Calu3 (cell line): Measurements from ENCODE around the gene IGIP. TPM values are rescaled to one million over a fixed set of nuclear protein-coding genes. Genes with fewer than 3 reads are reported as not detected.

Experiments
- BruUV-seq: library from RNA; stranded (reverse); fragments of 400-500 nt; replicated peaks from 2 replicates; lab custom pipeline; 2021; lab: Mats Ljungman, UMichigan
- CTCF ChIA-PET: fragments of 300-600 bp; sonication (Branson Sonifier 250); formaldehyde crosslinking; loops from one replicate; lab custom pipeline; 2022; ENCODE audit warnings: antibody characterized with exemption; lab: Charles Lee
- DNase-seq: peaks from one replicate; pipeline ENCODE4 v3.0.0; 2022
- H3K27ac Mint-ChIP-seq: one replicate; pipeline ENCODE4 v1.8.0; 2022; ENCODE audit warnings: mixed read lengths; ENCODE audit not compliant: unreplicated experiment
- H3K27me3 Mint-ChIP-seq: one replicate; pipeline ENCODE4 v1.8.0; 2022; ENCODE audit warnings: mixed read lengths; ENCODE audit not compliant: unreplicated experiment
- H3K36me3 Mint-ChIP-seq: one replicate; pipeline ENCODE4 v1.8.0; 2022; ENCODE audit warnings: mild to moderate bottlenecking, moderate library complexity, mixed read lengths; ENCODE audit not compliant: insufficient read depth, unreplicated experiment
- H3K4me1 Mint-ChIP-seq: one replicate; pipeline ENCODE4 v1.8.0; 2022; ENCODE audit warnings: mild to moderate bottlenecking, low read depth, mixed read lengths; ENCODE audit not compliant: unreplicated experiment
- H3K4me3 Mint-ChIP-seq: one replicate; pipeline ENCODE4 v1.8.0; 2022; ENCODE audit warnings: mild to moderate bottlenecking, low read depth, moderate library complexity, mixed read lengths; ENCODE audit not compliant: unreplicated experiment
- H3K9me3 Mint-ChIP-seq: one replicate; pipeline ENCODE4 v1.8.0; 2022; ENCODE audit warnings: low read depth, mixed read lengths; ENCODE audit not compliant: unreplicated experiment
- CTCF ChIP-seq: fragments of 200-600 bp; IDR thresholded peaks from one replicate; pipeline ENCODE4 v1.8.0; 2022; ENCODE audit warnings: antibody characterized with exemption; ENCODE audit not compliant: unreplicated experiment
- intact Hi-C: fragments of 100-400 bp; cut with micrococcal nuclease; formaldehyde crosslinking; loops from one replicate; pipeline ENCODE4 v1.10.0; 2022; ENCODE audit not compliant: unreplicated experiment
- total RNA-seq: library from RNA; stranded (reverse); gene quantifications from 2 replicates; pipeline ENCODE4 v1.2.3, GENCODE V29; 2022

Gene IGIP
- total RNA-seq, 1 experiment from 2014 or later: 6.2 TPM

GRCh38 chr5:140178086-140178410 lies 52.3 kb downstream of the IGIP start:
- Mint-ChIP-seq H3K36me3 (peaks cover 62% of the 10 kb centered on the region), H3K4me1 (peaks cover 67% of the 10 kb centered on the region), H3K9me3 (no peaks in the 10 kb centered on the region), H3K27ac (peak overlapping the region; percentile 97), H3K27me3 (peaks cover 13% of the 10 kb centered on the region), H3K4me3 (no peak overlapping the region)
- no TSS peak for BruUV-seq
- CTCF ChIA-PET: interaction anchor here (0.6 to 0.9 kb wide), 3 partner anchors 10 to 97 kb away, joined by 3 to 4 read pairs (median 3); no protein-coding TSS in a partner anchor
- DNase-seq: no peak
- intact Hi-C loops: loop anchor here (5.0 kb wide), 1 partner anchor 169 kb away; the partner anchor contains the start of gene HBEGF
- no peak for TF ChIP-seq CTCF

- CTCF ChIA-PET: interaction anchor here (0.6 to 0.9 kb wide), 4 partner anchors 9 to 216 kb away, joined by 3 to 5 read pairs (median 4); no protein-coding TSS in a partner anchor
- Mint-ChIP-seq H3K27ac (no peak overlapping the region), H3K4me3 (no peak overlapping the region), H3K9me3 (no peaks in the 10 kb centered on the region), H3K36me3 (peaks cover 62% of the 10 kb centered on the region), H3K4me1 (peaks cover 72% of the 10 kb centered on the region), H3K27me3 (peaks cover 7% of the 10 kb centered on the region)
- no peak for DNase-seq
- no TSS peak for BruUV-seq
- intact Hi-C loops: loop anchor here (5.0 kb wide), 1 partner anchor 169 kb away; the partner anchor contains the start of gene HBEGF
- no peak for TF ChIP-seq CTCF
Observed at GRCh38 chr5:140178482-140179116, 52.9 kb downstream of the IGIP start.

Other genes starting within 250 kb of the IGIP start
- 1.4 and 3.1 TPM in 2 replicates for gene NRG2, start 82.6 kb upstream of the IGIP start, total RNA-seq
- 16.2 and 16.7 TPM in 2 replicates for gene PURA, start 11.8 kb upstream of the IGIP start, total RNA-seq
- 198 and 259 TPM in 2 replicates for gene CYSTM1, start 49.3 kb downstream of the IGIP start, total RNA-seq
- 67.5 and 71.9 TPM in 2 replicates for gene PFDN1, start 177.2 kb downstream of the IGIP start, total RNA-seq
- 6.4 and 7.2 TPM in 2 replicates for gene HBEGF, start 220.7 kb downstream of the IGIP start, total RNA-seq
- gene SLC4A9, start 234.3 kb downstream of the IGIP start, total RNA-seq: 0.24 TPM in 1 of 2 replicates, not detected in the other